ENCODE data around the gene BLCAP.
"Not testable (repeated sequence)": the region's sequence is repeated elsewhere in the genome, so short reads cannot be mapped to it uniquely, and the experiment has no call there.

Gene BLCAP

DNA sequence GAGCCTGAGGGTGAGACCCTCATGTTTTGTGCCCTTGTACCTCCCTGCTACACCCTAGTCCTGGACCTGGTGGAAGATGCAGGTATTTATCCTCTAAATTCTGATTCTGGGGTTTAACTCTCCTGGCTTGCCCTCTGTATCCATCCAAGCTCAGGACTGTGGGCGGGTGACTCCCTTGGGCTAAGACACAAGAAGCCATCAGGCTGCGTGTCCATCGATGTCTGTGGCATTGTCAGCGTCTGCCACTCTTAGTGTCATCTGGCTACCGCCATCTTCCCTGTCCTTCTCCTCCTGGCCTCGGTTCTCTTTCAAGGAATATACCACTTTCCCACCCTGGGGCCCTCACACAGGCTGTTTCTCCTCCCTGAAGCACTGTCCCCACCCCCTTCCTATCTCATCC, 28.9 kb upstream of the BLCAP start:
- DNase-seq (ENCODE audit: low read depth) = no peak

DNA sequence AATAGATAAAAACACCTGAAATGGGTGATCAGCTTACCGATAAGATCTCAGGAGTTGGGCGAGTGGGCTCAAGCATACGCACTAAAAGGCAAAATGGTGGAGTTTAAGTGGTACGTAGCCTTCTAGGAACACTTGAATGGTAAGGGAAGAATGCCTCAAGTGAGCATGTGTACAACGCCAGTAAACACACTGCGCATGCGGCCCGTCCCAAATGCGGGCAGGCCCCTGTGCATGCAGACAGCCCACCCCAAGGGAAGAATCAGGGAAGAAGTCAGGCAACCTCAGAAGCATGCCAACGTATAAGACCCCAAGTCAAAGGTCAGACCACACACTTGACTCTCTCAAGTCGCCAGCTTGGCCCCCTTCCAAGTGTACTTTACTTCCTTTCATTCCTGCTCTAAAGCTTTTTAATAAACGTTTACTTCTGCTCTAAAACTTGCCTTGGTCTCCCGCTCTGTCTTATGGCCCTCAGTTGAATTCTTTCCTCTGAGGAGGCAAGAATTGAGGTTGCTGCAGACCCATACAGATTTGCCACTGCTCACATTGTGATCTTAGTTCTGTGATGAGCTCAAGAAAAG, 27.1 kb upstream of the BLCAP start:
- not testable (repeated sequence) for DNase-seq (ENCODE audit: low read depth)

DNA sequence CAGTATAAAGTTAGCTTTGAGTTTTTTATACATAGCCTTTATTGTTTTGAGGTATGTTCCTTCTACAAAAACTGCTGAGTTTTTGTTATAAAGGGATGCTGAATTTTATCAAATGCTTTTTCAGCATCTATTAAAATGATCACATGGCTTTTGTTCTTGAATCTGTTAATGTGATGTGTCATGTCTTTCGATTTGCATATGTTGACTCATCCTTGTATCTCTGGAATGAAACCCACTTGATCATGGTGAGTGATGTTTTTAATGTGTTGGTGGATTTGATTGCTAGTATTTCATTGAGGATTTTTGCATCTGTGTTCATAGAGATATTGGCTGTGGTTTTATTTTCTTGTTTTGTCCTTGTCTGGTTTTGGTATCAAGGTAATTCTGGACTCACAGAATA, 24.7 kb upstream of the BLCAP start:
- DNase-seq (ENCODE audit: low read depth) = no peak

DNA sequence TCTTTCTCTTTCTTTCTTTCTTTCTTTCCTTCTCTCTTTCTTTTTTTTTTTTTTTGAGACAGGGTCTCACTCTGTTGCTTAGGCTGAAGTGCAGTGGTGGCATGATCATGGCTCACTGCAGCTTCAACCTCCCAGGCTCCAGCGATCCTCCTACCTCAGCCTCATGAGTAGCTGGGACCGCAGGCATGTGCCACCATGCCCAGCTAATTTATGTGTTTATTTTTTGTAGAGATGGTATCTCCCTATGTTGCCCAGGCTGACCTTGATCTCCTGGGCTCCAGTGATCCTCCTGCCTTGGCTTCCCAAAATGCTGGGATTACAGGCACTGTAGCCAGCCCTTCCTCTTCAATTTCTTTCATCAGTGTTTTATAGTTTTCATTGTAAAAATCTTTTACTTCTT, 24.0 kb upstream of the BLCAP start:
- DNase-seq (ENCODE audit: low read depth) = not testable (repeated sequence)

DNA sequence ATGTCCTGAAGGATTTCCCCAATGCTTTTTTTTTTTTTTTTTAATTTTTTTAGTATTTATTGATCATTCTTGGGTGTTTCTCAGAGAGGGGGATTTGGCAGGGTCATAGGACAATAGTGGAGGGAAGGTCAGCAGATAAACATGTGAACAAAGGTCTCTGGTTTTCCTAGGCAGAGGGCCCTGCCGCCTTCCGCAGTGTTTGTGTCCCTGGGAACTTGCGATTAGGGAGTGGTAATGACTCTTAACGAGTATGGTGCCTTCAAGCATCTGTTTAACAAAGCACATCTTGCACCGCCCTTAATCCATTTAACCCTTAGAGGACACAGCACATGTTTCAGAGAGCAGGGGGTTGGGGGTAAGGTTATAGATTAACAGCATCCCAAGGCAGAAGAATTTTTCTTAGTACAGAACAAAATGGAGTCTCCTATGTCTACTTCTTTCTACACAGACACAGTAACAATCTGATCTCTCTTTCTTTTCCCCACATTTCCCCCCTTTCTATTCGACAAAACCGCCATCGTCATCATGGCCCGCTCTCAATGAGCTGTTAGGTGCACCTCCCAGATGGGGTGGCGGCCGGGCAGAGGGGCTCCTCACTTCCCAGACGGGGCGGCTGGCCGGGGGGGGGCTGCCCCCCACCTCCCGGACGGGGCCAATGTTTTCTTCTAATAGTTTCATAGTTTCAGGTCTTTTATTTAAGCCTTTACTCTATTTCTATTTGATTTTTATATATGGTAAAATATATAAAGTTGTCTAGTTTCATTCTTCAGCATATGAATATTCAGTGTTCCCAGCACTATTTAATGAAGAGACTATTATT, 22.6 kb upstream of the BLCAP start:
- not testable (repeated sequence) for DNase-seq (ENCODE audit: low read depth)

DNA sequence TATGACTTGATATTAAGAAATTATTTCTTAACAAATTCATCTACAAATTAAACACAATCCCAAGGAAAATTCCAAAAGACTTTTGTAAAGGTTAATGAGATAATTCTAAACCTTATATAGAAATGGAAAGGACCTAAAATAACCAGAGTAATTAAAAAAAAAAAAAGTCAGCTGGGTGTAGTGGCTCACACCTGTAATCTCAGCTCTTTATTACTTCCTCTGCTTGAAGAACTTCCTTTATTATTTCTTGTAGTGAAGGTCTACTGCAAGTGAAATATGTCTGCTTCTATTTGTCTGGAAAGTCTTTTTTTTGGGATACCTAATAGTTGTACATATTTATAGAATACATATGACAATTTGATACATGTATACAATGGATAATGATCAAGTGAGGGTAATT, 20.2 kb upstream of the BLCAP start:
- DNase-seq (ENCODE audit: low read depth) = no peak

GRCh38 chr20:37545516-37545915, 17.8 kb upstream of the BLCAP start:
- no peak for DNase-seq (ENCODE audit: low read depth)

- DNase-seq (ENCODE audit: low read depth) = no peak
These were observed 16.7 kb upstream of the BLCAP start for GRCh38 chr20:37544386-37544785.

- no peak for DNase-seq (ENCODE audit: low read depth)
These were observed 16.2 kb upstream of the BLCAP start for GRCh38 chr20:37543828-37544227.

DNA sequence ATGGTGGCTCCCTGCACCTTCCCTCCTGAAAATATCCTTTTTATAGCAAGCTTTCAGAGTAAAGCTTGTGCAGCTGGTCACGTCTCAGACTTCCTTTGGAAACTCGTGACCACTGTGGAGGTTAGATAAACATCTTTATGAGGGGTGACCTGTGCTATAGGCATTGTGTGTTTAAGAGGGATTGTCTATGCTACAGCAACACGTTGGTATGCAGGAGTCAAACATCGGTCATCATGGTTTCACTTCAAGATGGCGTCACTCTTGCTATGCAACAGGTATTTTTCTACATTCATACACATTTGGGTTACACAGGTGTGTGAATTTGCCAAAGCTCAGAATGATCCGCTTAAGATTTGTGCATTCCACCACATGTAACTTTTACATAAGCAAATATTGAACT, 14.6 kb upstream of the BLCAP start:
- no peak for DNase-seq (ENCODE audit: low read depth)

DNA sequence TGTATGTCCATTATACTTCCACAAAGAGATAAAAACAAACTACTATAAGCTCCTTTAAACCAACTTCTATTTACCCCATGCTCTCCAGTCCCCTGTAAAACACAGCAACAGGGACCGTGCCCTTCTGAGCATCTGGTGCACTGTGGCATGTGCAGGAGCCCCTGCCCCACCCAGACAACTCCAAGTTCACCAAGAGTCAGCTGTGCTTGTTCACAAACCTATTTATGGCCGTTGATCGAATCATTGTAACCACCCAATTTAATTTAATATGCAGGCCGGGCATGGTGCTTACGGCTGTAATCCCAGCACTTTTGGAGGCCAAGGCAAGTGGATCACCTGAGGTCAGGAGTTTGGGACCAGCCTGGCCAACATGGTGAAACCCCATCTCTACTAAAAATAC, 13.7 kb upstream of the BLCAP start:
- no peak for DNase-seq (ENCODE audit: low read depth)

DNA sequence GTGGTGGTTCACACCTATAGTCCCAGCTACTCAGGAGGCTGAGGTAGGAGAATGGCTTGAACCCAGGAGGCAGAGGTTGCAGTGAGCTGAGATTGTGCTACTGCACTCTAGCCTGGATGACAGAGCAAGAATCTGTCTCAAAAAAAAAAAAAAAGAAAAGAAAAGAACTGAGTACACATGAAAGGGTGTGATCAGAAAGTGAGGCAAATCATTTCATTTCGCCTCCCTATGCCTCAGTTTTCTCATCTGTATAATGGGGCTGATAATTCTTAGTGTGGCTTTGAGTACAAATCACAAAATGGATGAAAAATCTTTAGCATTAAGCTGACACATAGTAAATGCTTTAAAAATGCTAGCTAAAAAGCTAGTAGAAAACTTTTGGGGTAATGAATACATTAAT, 13.2 kb upstream of the BLCAP start:
- DNase-seq (ENCODE audit: low read depth) = not testable (repeated sequence)

- no peak for DNase-seq (ENCODE audit: low read depth)
These were observed 12.3 kb upstream of the BLCAP start for GRCh38 chr20:37540001-37540400.

- no peak for DNase-seq (ENCODE audit: low read depth)
These were observed 11.7 kb upstream of the BLCAP start for GRCh38 chr20:37539424-37539823.

DNA sequence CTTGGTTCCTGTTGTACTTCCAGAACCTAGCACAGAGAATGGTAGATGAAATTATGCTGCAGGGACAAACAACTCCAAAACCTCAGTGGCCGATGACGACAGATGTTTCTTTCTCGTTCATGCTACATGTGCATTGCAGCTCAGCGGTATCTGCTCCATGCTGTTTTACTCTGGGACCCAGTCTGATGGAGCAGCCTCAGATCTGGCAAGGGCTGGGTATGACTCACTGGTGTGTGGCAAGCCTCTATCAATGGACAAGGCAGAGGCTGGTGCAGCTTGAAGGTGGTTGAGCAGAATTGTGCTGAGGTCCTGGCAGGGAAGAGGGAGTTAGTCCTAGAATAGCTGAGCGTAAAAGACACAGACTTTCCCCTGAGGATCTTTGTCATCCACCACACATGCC, 10.3 kb upstream of the BLCAP start:
- no peak for DNase-seq (ENCODE audit: low read depth)

- DNase-seq (ENCODE audit: low read depth) = no peak
These were observed 9.8 kb upstream of the BLCAP start for GRCh38 chr20:37537505-37537904.

DNA sequence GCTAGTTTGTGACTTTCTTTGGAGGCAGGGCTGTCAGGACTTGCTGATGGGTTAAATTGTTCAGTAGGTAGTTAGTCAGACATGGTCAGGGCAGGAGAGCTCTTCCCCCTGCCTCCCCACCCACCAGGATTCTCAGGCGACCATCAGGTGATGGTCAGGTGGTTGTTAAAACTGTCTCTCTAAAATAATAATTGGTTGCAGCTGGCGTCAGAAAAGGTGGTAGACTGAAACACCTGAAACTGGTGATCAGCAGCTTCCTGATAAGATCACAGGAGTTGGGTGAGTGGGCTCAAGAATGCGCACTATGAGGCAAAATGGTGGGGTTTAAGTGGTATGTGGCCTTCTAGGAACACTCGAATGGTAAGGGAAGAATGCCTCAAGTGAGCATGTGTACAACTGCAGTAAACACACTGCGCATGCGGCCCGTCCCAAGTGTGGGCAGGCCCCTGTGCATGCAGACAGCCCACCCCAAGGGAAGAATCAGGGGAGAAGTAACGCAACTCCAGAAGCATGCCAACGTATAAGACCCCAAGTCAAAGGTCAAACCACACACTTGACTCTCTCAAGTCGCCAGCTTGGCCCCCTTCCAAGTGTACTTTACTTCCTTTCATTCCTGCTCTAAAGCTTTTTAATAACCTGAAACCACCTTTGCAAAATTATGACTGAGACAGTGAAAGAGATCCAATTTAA, 7.9 kb upstream of the BLCAP start:
- no peak for DNase-seq (ENCODE audit: low read depth)

- no peak for DNase-seq (ENCODE audit: low read depth)
These were observed 6.9 kb upstream of the BLCAP start for GRCh38 chr20:37534401-37535157.

GRCh38 chr20:37533154-37533715, 5.6 kb upstream of the BLCAP start:
- DNase-seq (ENCODE audit: low read depth) = no peak

DNA sequence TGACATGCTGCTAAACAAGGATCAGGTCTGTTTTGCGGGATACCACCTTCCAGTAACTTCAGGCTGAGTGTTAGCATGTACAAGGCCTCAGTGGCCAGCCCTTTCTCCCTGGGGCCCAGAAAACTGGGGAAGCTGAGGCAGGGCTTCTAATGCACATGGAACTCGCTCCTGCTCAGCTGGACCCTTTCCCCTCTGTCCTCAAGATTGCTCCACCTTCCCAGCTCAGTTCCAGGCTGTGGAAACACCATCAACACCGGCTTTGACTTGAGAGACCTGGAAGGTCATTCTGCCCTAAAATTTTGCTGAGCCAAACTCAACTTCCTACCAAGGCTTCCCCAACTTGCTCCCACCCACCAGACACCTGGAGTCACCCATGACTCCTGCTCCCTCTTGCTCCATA, 4.2 kb upstream of the BLCAP start:
- no peak for DNase-seq (ENCODE audit: low read depth)

GRCh38 chr20:37530696-37531095, 3.0 kb upstream of the BLCAP start:
- DNase-seq (ENCODE audit: low read depth) = no peak

GRCh38 chr20:37529968-37530600, 2.4 kb upstream of the BLCAP start:
- DNase-seq (ENCODE audit: low read depth) = no peak
